Activated T-cell treated with anti-CD3 and anti-CD28 coated beads, Interleukin-2, amount 50 U/mL, for 24 hours (primary cell): ENCODE data around the gene CCDC150.

ENCODE experiments used
- DNase-seq: peaks from one replicate; pipeline ENCODE4 v3.0.0-alpha.2; 2020
- H3K27ac Mint-ChIP-seq: 2 replicates; pipeline ENCODE4 v1.8.0; 2020; ENCODE audit warnings: mild to moderate bottlenecking, mixed read lengths
- H3K27me3 Mint-ChIP-seq: 2 replicates; pipeline ENCODE4 v1.8.0; 2020; ENCODE audit warnings: mixed read lengths
- H3K36me3 Mint-ChIP-seq: 2 replicates; pipeline ENCODE4 v1.8.0; 2020; ENCODE audit warnings: low read depth, mixed read lengths
- H3K4me1 Mint-ChIP-seq: 2 replicates; pipeline ENCODE4 v1.8.0; 2020; ENCODE audit warnings: low read depth, mixed read lengths
- H3K4me3 Mint-ChIP-seq: 2 replicates; pipeline ENCODE4 v1.8.0; 2020; ENCODE audit warnings: mild to moderate bottlenecking, moderate library complexity, mixed read lengths
- H3K9me3 Mint-ChIP-seq: 2 replicates; pipeline ENCODE4 v1.8.0; 2020; ENCODE audit warnings: mixed read lengths

CCDC150 gene

GRCh38 chr2:196639180-196640030, at the start of gene CCDC150:
CCDC150 (plus strand) TSS chr2:196639715; CDS start chr2:196639767, 52 bp downstream.
- no peaks in the 10 kb centered on the region for H3K9me3 Mint-ChIP-seq
- H3K27ac Mint-ChIP-seq: peak within 1 kb of the TSS; percentile 87
- H3K4me1 Mint-ChIP-seq: peaks cover 17% of the 10 kb centered on the region
- peak within 1 kb of the TSS; percentile 92 for H3K4me3 Mint-ChIP-seq
- H3K27me3 Mint-ChIP-seq: no peaks in the 10 kb centered on the region
- peak; percentile 95 for DNase-seq
- H3K36me3 Mint-ChIP-seq: peaks cover 3% of the 10 kb centered on the region

DNA sequence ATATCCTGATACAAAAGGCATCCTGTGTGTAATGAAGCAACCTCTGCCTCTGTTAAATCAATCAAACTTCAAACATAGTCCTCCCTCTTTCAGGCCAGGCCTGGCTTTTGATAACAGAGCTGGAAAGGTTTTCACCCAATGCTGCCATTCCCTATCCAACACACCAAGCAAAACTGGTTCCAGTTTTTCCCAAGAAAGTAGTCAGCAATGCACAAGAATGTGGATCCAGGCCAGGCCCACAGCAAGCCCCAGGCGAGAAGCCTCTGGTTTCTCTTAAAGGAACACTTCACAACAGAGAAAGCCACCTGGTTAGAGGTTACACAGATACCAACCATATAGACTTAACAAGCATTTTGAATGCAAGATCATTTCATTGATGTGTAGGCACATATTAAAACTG, 49.2 kb upstream of the CCDC150 start:
- Mint-ChIP-seq H3K27me3 (peaks cover 66% of the 10 kb centered on the region), H3K36me3 (no peaks in the 10 kb centered on the region), H3K4me1 (peaks cover 14% of the 10 kb centered on the region), H3K27ac (no peak overlapping the region), H3K4me3 (no peak overlapping the region), H3K9me3 (peaks cover 7% of the 10 kb centered on the region)
- DNase-seq: no peak

GRCh38 chr2:196591004-196591403, 48.5 kb upstream of the CCDC150 start:
- peaks cover 7% of the 10 kb centered on the region for H3K9me3 Mint-ChIP-seq
- H3K36me3 Mint-ChIP-seq: no peaks in the 10 kb centered on the region
- H3K27ac Mint-ChIP-seq: no peak overlapping the region
- H3K4me3 Mint-ChIP-seq: no peak overlapping the region
- peaks cover 74% of the 10 kb centered on the region for H3K27me3 Mint-ChIP-seq
- peaks cover 14% of the 10 kb centered on the region for H3K4me1 Mint-ChIP-seq
- no peak for DNase-seq

DNA sequence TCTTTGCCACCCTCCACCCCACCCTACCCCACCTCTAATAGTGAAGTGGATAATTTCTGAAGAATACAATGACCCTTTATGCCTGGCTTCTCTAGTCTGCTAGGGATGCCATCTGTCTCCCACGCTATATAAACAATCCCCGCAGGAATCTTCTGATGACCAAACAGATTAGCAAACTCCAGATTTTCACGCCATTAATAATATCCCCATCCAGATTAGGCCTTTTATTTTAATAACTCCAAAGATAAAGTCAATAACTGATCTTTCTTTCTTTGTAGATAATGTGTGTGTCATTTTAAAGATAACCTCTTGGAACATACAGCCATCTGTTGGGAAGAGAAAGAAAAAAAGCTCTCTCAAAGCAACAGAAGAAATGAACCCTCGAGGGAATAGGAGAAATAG, 47.9 kb upstream of the CCDC150 start:
- H3K9me3 Mint-ChIP-seq: peaks cover 3% of the 10 kb centered on the region
- no peak overlapping the region for H3K27ac Mint-ChIP-seq
- H3K36me3 Mint-ChIP-seq: no peaks in the 10 kb centered on the region
- no peak for DNase-seq
- H3K27me3 Mint-ChIP-seq: peaks cover 79% of the 10 kb centered on the region
- peaks cover 11% of the 10 kb centered on the region for H3K4me1 Mint-ChIP-seq
- H3K4me3 Mint-ChIP-seq: peak overlapping the region; percentile 77

DNA sequence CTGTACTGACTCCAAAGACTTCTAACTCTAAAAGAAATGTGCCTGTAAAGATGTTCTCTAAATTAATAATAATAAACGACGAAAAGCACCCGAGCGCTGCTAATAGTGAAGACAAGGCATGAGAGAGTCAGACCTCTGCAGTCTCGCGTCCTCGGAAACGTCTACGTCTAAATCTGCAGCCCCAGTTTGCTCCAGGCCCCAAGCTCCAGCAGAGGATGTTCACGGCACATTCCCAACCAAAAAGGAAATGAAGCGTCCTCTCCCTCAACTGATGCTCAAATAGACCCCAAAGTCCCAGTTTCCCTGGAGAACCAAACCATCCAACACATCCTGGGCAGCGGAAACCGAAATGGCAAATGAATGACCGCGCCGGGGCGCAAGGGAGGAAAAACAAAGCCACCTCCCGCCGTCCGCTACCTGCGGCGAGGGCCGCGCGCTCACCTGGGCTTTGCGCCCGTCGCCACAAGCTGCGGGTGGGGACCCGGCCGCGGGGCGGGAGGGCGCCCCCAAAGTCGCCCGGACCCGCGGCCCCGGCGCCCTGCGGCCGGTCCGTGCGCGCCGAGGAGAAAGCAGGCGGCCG, 47.1 kb upstream of the CCDC150 start:
- Mint-ChIP-seq H3K36me3 (no peaks in the 10 kb centered on the region), H3K4me3 (peak overlapping the region; percentile 77), H3K27ac (no peak overlapping the region), H3K27me3 (peaks cover 84% of the 10 kb centered on the region), H3K4me1 (peaks cover 9% of the 10 kb centered on the region), H3K9me3 (no peaks in the 10 kb centered on the region)
- DNase-seq: peak; percentile 36

- Mint-ChIP-seq H3K36me3 (no peaks in the 10 kb centered on the region), H3K4me3 (peak within 1 kb of the TSS; percentile 77), H3K27me3 (peaks cover 79% of the 10 kb centered on the region), H3K9me3 (no peaks in the 10 kb centered on the region), H3K27ac (no peak within 1 kb of the TSS), H3K4me1 (peaks cover 9% of the 10 kb centered on the region)
- DNase-seq: peak; percentile 43
Observed at GRCh38 chr2:196592911-196593881, 46.3 kb upstream of the CCDC150 start, which contains the start of gene HECW2. HECW2 (minus strand) TSS chr2:196593554.

GRCh38 chr2:196594158-196594557, 45.4 kb upstream of the CCDC150 start:
- DNase-seq: no peak
- H3K36me3 Mint-ChIP-seq: no peaks in the 10 kb centered on the region
- peaks cover 74% of the 10 kb centered on the region for H3K27me3 Mint-ChIP-seq
- no peak overlapping the region for H3K27ac Mint-ChIP-seq
- H3K4me3 Mint-ChIP-seq: peak overlapping the region; percentile 39
- H3K9me3 Mint-ChIP-seq: no peaks in the 10 kb centered on the region
- peaks cover 9% of the 10 kb centered on the region for H3K4me1 Mint-ChIP-seq

GRCh38 chr2:196597531-196597930, 42.0 kb upstream of the CCDC150 start:
- Mint-ChIP-seq H3K9me3 (no peaks in the 10 kb centered on the region), H3K27ac (no peak overlapping the region), H3K4me1 (peaks cover 4% of the 10 kb centered on the region), H3K36me3 (no peaks in the 10 kb centered on the region), H3K27me3 (peaks cover 49% of the 10 kb centered on the region), H3K4me3 (no peak overlapping the region)
- no peak for DNase-seq

DNA sequence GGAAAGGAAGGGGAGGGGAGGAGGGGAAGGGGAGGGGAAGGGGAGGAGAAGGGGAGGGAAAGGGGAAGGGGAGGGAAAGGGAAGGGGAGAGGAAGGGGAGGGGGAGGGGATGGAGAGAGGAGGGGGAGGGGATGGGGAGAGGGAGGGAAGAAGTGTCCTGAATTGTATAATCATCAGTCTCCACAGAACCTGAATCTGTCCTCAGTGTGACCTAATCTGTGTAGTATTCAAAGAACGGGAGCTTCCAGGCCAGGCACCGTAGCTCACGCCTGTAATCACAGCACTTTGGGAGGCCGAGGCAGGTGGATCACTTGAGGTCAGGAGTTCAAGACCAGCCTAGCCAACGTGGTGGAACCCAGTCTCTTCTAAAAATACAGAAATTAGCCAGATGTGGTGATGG, 41.1 kb upstream of the CCDC150 start:
- no peak for DNase-seq
- Mint-ChIP-seq H3K36me3 (no peaks in the 10 kb centered on the region), H3K27me3 (peaks cover 48% of the 10 kb centered on the region), H3K4me1 (peaks cover 3% of the 10 kb centered on the region), H3K27ac (no peak overlapping the region), H3K4me3 (no peak overlapping the region), H3K9me3 (no peaks in the 10 kb centered on the region)

GRCh38 chr2:196598846-196599245, 40.7 kb upstream of the CCDC150 start:
- Mint-ChIP-seq H3K27ac (no peak overlapping the region), H3K36me3 (no peaks in the 10 kb centered on the region), H3K4me3 (no peak overlapping the region), H3K27me3 (peaks cover 43% of the 10 kb centered on the region), H3K4me1 (no peaks in the 10 kb centered on the region), H3K9me3 (no peaks in the 10 kb centered on the region)
- DNase-seq: no peak

DNA sequence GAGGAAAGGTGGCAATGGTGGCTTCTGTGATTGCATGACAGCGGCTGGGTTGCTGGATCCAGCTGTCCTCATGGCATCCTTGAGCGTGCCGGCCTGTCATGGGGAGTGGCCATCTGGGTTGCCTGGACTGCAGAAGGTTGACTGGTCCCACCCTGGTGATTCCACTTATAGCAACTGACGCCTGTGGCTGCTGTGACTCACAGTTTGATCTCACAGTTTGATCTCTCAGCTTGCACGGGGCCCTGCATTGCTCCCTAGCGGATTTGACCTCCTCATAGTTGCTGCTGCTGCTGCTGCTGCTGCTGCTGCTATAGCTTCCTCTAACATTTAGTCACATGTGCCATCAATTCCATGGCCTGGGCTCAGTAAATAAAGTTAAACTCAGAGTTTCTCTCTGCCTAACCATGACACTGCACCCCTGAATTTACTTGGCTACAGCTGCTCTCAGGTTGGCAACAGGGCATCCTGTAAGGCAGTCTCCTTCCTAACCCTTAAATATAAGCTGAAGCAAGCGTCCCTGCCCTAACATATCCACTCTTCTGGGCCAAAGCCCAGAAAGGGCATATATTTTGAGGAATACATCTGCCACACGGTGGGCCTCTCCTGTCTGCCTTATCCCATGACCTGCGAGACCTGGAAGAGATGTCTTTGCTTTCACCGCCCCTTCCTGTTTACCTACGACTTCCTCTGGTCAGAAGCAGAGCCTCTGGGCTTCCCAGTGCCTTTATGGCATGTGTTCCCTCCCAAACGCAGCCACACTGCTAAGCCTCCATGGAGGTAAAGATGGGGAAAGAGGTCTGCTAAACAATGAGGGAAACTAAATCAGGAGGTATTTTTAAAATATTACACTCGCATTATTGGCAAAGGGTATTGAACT, 37.8 kb upstream of the CCDC150 start:
- Mint-ChIP-seq H3K27me3 (peaks cover 20% of the 10 kb centered on the region), H3K9me3 (no peaks in the 10 kb centered on the region), H3K4me1 (no peaks in the 10 kb centered on the region), H3K27ac (no peak overlapping the region), H3K4me3 (no peak overlapping the region), H3K36me3 (no peaks in the 10 kb centered on the region)
- no peak for DNase-seq

GRCh38 chr2:196604196-196604595, 35.3 kb upstream of the CCDC150 start:
- Mint-ChIP-seq H3K27ac (no peak overlapping the region), H3K4me3 (no peak overlapping the region), H3K36me3 (no peaks in the 10 kb centered on the region), H3K9me3 (no peaks in the 10 kb centered on the region), H3K27me3 (peaks cover 9% of the 10 kb centered on the region), H3K4me1 (no peaks in the 10 kb centered on the region)
- DNase-seq: no peak

- Mint-ChIP-seq H3K27ac (no peak overlapping the region), H3K27me3 (peaks cover 3% of the 10 kb centered on the region)
- DNase-seq: no peak
Observed at GRCh38 chr2:196606516-196606915, 33.0 kb upstream of the CCDC150 start.

DNA sequence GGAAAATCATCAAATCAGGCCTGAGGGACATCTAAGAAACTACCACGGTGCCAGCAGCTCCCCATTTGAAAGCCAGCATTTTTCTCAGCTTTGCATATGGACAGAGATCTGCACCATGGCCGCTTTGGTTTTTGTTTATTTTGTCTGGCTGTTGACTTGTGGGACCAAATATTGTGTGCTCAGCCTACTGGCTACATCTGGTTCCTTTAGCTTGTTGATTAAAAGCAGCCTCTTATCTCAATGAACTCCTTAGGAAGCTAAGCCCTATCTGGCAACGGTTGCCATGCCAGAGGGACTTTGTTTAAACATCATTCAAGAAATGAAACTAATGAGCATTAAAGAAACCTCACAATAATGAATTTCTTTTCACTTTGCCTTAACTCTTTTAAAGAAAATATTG, 32.4 kb upstream of the CCDC150 start:
- no peaks in the 10 kb centered on the region for H3K36me3 Mint-ChIP-seq
- no peaks in the 10 kb centered on the region for H3K9me3 Mint-ChIP-seq
- no peak overlapping the region for H3K4me3 Mint-ChIP-seq
- no peak for DNase-seq
- no peak overlapping the region for H3K27ac Mint-ChIP-seq
- peaks cover 3% of the 10 kb centered on the region for H3K27me3 Mint-ChIP-seq
- H3K4me1 Mint-ChIP-seq: no peaks in the 10 kb centered on the region

More at GRCh38 chr2:196606516-196606915, 33.0 kb upstream of the CCDC150 start:
- no peaks in the 10 kb centered on the region for H3K9me3 Mint-ChIP-seq
- H3K4me1 Mint-ChIP-seq: no peaks in the 10 kb centered on the region
- no peak overlapping the region for H3K4me3 Mint-ChIP-seq
- no peaks in the 10 kb centered on the region for H3K36me3 Mint-ChIP-seq
